Effector memory CD4-positive, alpha-beta T cell (primary cell): ENCODE results near the gene CDKAL1.
"Not testable (repeated sequence)": the region's sequence is repeated elsewhere in the genome, so short reads cannot be mapped to it uniquely, and the experiment has no call there.

ENCODE experiments used
- DNase-seq, 3 donors: peaks; one replicate each; pipeline ENCODE4 v3.0.0-alpha.2; 2020
- H3K27ac ChIP-seq: 2 replicates; pipeline ENCODE4 v1.7.0; 2013; ENCODE audit warnings: mild to moderate bottlenecking, low read length, moderate library complexity; ENCODE audit not compliant: insufficient read depth, poor library complexity, severe bottlenecking
- H3K27me3 ChIP-seq: replicated peaks from 2 replicates; pipeline ENCODE4 v1.7.0; 2013; ENCODE audit warnings: mild to moderate bottlenecking, low read length; ENCODE audit not compliant: insufficient read depth, control insufficient read depth, poor library complexity, severe bottlenecking
- H3K36me3 ChIP-seq: 2 replicates; pipeline ENCODE4 v1.7.0; 2013; ENCODE audit warnings: mild to moderate bottlenecking, low read length, moderate library complexity; ENCODE audit not compliant: control insufficient read depth, insufficient read depth
- H3K4me1 ChIP-seq: 2 replicates; pipeline ENCODE4 v1.7.0; 2013; ENCODE audit warnings: low read length, mild to moderate bottlenecking; ENCODE audit not compliant: control insufficient read depth, insufficient read depth, poor library complexity, severe bottlenecking
- H3K4me3 ChIP-seq: 2 replicates; pipeline ENCODE4 v1.7.0; 2013; ENCODE audit warnings: low read length, low read depth, mild to moderate bottlenecking; ENCODE audit not compliant: insufficient read depth, poor library complexity, severe bottlenecking
- H3K9me3 ChIP-seq: 2 replicates; pipeline ENCODE4 v1.7.0; 2013; ENCODE audit warnings: mild to moderate bottlenecking, low read length, moderate library complexity; ENCODE audit not compliant: control insufficient read depth

The CDKAL1 gene

GRCh38 chr6:20722455-20722854 is 188.2 kb downstream of the CDKAL1 start:
- no peak for DNase-seq
- no peaks in the 10 kb centered on the region for H3K4me1 ChIP-seq
- no peak overlapping the region for H3K4me3 ChIP-seq
- H3K9me3 ChIP-seq, result no peaks in the 10 kb centered on the region
- H3K36me3 ChIP-seq, result peaks cover 4% of the 10 kb centered on the region
- no peak overlapping the region for H3K27ac ChIP-seq
- no peaks in the 10 kb centered on the region for H3K27me3 ChIP-seq

DNA sequence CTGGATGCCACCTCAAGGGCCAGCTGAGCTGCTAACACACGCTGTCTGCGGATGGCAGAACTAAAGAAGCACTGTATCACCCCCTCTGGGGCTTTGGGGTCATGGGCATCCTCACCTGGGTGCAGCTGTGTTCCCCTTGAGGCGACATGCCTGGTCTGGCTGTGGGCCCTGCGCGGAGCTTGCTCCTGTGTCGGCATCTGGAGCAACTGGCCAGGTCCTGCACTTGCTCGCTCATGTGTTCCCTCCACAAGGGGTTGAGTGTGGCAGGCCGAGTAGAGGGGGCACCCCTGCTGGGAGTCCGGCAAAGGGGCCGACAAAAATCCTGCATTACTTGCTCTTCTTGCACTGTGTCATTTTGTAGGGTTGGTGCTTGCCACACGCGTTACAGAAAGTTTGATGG is 189.0 kb downstream of the CDKAL1 start:
- no peaks in the 10 kb centered on the region for H3K27me3 ChIP-seq

GRCh38 chr6:20724443-20725190 is 190.4 kb downstream of the CDKAL1 start:
- Histone ChIP-seq H3K27ac (no peak overlapping the region), H3K4me1 (no peaks in the 10 kb centered on the region), H3K36me3 (peaks cover 4% of the 10 kb centered on the region), H3K4me3 (no peak overlapping the region), H3K9me3 (no peaks in the 10 kb centered on the region), H3K27me3 (no peaks in the 10 kb centered on the region)
- no peak for DNase-seq

More for the DNA sequence above, 189.0 kb downstream of the CDKAL1 start:
- Histone ChIP-seq H3K36me3 (peaks cover 4% of the 10 kb centered on the region), H3K27ac (no peak overlapping the region), H3K4me1 (no peaks in the 10 kb centered on the region), H3K9me3 (no peaks in the 10 kb centered on the region), H3K4me3 (no peak overlapping the region)
- DNase-seq, result no peak

- H3K27me3 ChIP-seq, H3K4me3 ChIP-seq, H3K9me3 ChIP-seq, H3K27ac ChIP-seq, H3K36me3 ChIP-seq, H3K4me1 ChIP-seq, DNase-seq: not testable (repeated sequence)
These were observed 191.0 kb downstream of the CDKAL1 start for GRCh38 chr6:20725235-20725634.

DNA sequence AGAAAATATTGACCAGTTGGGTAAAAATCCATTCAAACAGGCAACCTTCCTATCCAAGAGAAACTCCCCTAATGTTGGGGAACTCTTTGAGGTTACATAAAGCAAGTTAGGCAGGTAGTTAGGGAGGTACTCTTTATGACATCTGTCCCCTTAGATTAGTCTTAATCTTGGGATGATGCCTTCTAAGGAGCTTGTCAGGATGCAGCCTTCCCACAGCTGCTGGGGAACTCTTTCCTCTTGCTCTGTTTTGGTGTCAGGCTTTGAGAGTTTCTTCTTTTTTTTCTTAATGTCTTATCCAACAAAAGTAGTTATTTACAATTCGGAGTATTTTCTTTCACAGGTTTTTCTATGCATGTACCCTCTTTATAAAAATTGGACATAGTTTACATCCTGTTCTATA is 194.8 kb downstream of the CDKAL1 start:
- no peaks in the 10 kb centered on the region for H3K36me3 ChIP-seq
- DNase-seq, result no peak
- no peaks in the 10 kb centered on the region for H3K4me1 ChIP-seq
- H3K4me3 ChIP-seq, result no peak overlapping the region
- no peaks in the 10 kb centered on the region for H3K27me3 ChIP-seq
- no peaks in the 10 kb centered on the region for H3K9me3 ChIP-seq
- no peak overlapping the region for H3K27ac ChIP-seq

- not testable (repeated sequence) for DNase-seq
These were observed 198.1 kb downstream of the CDKAL1 start for GRCh38 chr6:20732362-20732761.

GRCh38 chr6:20732896-20733295 is 198.6 kb downstream of the CDKAL1 start:
- Histone ChIP-seq H3K36me3 (no peaks in the 10 kb centered on the region), H3K27me3 (no peaks in the 10 kb centered on the region), H3K27ac (no peak overlapping the region), H3K4me3 (no peak overlapping the region), H3K9me3 (no peaks in the 10 kb centered on the region), H3K4me1 (no peaks in the 10 kb centered on the region)
- no peak for DNase-seq

More at GRCh38 chr6:20732362-20732761, 198.1 kb downstream of the CDKAL1 start:
- H3K27me3 ChIP-seq, H3K27ac ChIP-seq, H3K9me3 ChIP-seq, H3K4me1 ChIP-seq, H3K36me3 ChIP-seq, H3K4me3 ChIP-seq: not testable (repeated sequence)

DNA sequence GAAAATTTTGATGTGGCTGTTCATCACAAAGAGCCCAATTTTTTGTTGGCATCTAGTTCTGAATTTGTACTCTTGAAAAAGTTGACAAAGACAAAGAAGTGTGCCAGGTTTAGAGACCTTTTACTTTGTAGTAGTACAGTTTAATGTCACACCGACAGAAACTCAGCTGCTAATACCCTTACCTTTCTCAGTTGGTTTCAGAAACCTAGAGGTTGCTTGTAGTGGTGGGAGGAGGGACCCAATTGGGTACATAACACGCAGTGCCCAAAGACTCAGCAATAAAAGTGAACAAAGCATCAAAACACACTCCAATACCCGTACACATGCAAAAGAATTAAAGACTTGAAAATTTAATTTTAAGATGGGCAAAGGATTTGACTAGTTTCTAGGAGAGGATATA is 203.7 kb downstream of the CDKAL1 start:
- Histone ChIP-seq H3K27ac (no peak overlapping the region), H3K27me3 (no peaks in the 10 kb centered on the region), H3K9me3 (no peaks in the 10 kb centered on the region), H3K4me1 (no peaks in the 10 kb centered on the region), H3K4me3 (no peak overlapping the region), H3K36me3 (peaks cover 9% of the 10 kb centered on the region)
- no peak for DNase-seq

DNA sequence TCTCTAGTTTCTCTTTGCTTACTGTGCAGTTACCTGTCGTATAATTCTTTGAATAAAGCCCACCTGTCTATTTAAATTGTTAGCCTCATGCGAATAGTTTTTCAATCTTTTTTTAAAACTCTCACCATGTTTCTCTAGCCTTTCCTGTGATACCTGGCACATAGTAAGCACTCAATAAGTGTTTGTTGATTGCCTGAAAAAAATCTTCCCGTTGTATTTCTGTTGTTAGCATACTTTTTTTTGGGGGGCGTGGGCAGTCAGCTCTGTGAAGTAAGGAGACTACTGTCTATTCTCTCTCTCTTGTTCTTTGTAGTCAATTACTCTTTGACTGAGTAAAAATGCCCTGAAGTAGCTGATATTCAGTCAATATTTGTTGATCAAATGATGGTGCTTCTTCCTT is 205.8 kb downstream of the CDKAL1 start:
- Histone ChIP-seq H3K9me3 (no peaks in the 10 kb centered on the region), H3K27ac (no peak overlapping the region), H3K27me3 (no peaks in the 10 kb centered on the region), H3K36me3 (peaks cover 9% of the 10 kb centered on the region), H3K4me1 (no peaks in the 10 kb centered on the region), H3K4me3 (no peak overlapping the region)
- no peak for DNase-seq

DNA sequence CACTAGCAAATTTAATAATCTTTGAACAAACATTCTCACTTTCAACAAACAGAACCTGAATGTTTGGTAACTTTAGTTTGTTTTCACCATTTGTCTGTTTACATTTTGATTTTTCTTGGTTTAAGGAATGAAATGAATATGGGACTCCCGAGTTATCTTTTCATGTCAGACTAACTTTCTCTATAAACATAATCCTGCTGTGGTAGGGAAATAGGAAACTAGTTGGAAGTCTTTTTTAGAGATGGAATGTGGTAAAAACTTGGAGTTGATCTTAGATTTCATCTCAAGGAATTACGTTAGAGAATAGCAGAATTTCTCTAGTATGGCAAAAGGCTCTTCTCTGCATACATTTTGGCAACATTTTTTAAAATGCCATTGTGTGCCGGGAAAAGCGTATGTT is 206.5 kb downstream of the CDKAL1 start:
- DNase-seq, result no peak
- no peak overlapping the region for H3K27ac ChIP-seq
- no peaks in the 10 kb centered on the region for H3K27me3 ChIP-seq

More for the DNA sequence above, 206.5 kb downstream of the CDKAL1 start:
- Histone ChIP-seq H3K9me3 (no peaks in the 10 kb centered on the region), H3K36me3 (peaks cover 9% of the 10 kb centered on the region), H3K4me1 (no peaks in the 10 kb centered on the region), H3K4me3 (no peak overlapping the region)
